DMS 273 (cell line): ENCODE measurements around the gene PAX2.

Experiments used
- DNase-seq: peaks from one replicate; lab custom pipeline; 2025; ENCODE audit not compliant: unreplicated experiment; lab: John Stamatoyannopoulos, UW

Gene PAX2

GRCh38 chr10:100835810-100836209 is 90.4 kb downstream of the PAX2 start:
- DNase-seq, result no peak

GRCh38 chr10:100836891-100837290 is 91.5 kb downstream of the PAX2 start:
- peak; percentile 21 for DNase-seq

- DNase-seq, result no peak
Measured at GRCh38 chr10:100837300-100837699, 91.9 kb downstream of the PAX2 start.

- no peak for DNase-seq
Measured at GRCh38 chr10:100838986-100839385, 93.6 kb downstream of the PAX2 start.

GRCh38 chr10:100841528-100841927 is 96.1 kb downstream of the PAX2 start:
- DNase-seq, result no peak

GRCh38 chr10:100847440-100847839 is 102.1 kb downstream of the PAX2 start:
- no peak for DNase-seq

- DNase-seq, result no peak
Measured at GRCh38 chr10:100848770-100849169, 103.4 kb downstream of the PAX2 start.

- peak; percentile 17 for DNase-seq
Measured at GRCh38 chr10:100858261-100858660, 112.9 kb downstream of the PAX2 start.

GRCh38 chr10:100858747-100859483 is 113.5 kb downstream of the PAX2 start:
- no peak for DNase-seq

- no peak for DNase-seq
Measured at GRCh38 chr10:100859484-100859763, 114.0 kb downstream of the PAX2 start.

GRCh38 chr10:100863433-100863832 is 118.1 kb downstream of the PAX2 start:
- no peak for DNase-seq

GRCh38 chr10:100864036-100864885 is 118.9 kb downstream of the PAX2 start:
- no peak for DNase-seq

GRCh38 chr10:100864978-100865377 is 119.6 kb downstream of the PAX2 start:
- peak; percentile 42 for DNase-seq

- DNase-seq, result no peak
Measured at GRCh38 chr10:100866010-100866409, 120.6 kb downstream of the PAX2 start.

- no peak for DNase-seq
Measured at GRCh38 chr10:100866575-100867098, 121.3 kb downstream of the PAX2 start.

- no peak for DNase-seq
Measured at GRCh38 chr10:100867261-100867963, 122.0 kb downstream of the PAX2 start.

- no peak for DNase-seq
Measured at GRCh38 chr10:100868382-100868781, 123.0 kb downstream of the PAX2 start.

GRCh38 chr10:100869399-100869798 is 124.0 kb downstream of the PAX2 start:
- no peak for DNase-seq

GRCh38 chr10:100872034-100872791 is 126.8 kb downstream of the PAX2 start:
- peak; percentile 69 for DNase-seq

- DNase-seq, result no peak
Measured at GRCh38 chr10:100873146-100873826, 127.9 kb downstream of the PAX2 start.
